ENCODE data around the gene ZNF45. TPM values are rescaled to one million over a fixed set of nuclear protein-coding genes. Genes with fewer than 3 reads are reported as not detected.

The ZNF45 gene
- total and polyA plus RNA-seq, 2 of the 4 experiments (the other 2 are of a cell fraction), result 7.6 to 18.1 TPM

DNA sequence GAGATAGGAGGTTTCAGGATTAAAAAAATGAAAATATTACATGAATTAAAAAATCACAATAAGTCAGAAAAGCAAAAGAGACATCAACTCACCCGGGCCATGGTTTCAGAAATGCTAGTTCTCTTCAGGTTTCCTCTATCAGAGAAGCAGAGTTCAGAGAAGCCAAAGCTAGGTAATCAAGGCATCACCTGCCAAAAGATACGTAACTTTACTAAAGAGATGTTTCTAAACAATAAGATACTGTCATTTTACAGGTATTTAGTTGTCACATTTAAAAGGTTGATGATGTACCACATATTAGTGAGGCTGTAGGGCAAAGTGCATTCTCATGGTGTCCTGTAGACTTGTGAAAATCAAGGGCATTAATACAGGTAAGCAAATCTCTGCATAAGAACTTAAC is 51.2 kb downstream of the ZNF45 start, which contains the start of gene ZNF404:
Gene ZNF404, minus strand, starts transcription at position 101 of the 400 bp plus-strand sequence.
- Histone ChIP-seq H3K36me3 (ENCODE audit: control insufficient read depth, insufficient read depth, low read length) (peaks cover 1% of the 10 kb centered on the region; the same call in 1 of the 2 replicates), H2AK9ac (replicated peaks; ENCODE audit: low read depth, low read length, poor library complexity) (no peak within 1 kb of the TSS), H3K27me3 (ENCODE audit: control insufficient read depth, insufficient read depth, low read length) (no peaks in the 10 kb centered on the region), H2BK5ac (ENCODE audit: low read depth, low read length, poor library complexity, severe bottlenecking) (no peak within 1 kb of the TSS), H4K8ac (ENCODE audit: low read depth in 2 of 2, low read length in 2 of 2) (no peak within 1 kb of the TSS), H4K91ac (ENCODE audit: insufficient read depth, low read depth, low read length) (no peak within 1 kb of the TSS), H2AK5ac (ENCODE audit: low read depth, low read length) (no peak within 1 kb of the TSS), H3K4ac (ENCODE audit: low read depth, low read length) (no peak within 1 kb of the TSS), H3K79me1 (ENCODE audit: low read depth in 1 of 2, low read length in 2 of 2) (no peaks in the 10 kb centered on the region), H3K23ac (ENCODE audit: low read depth, low read length) (no peak within 1 kb of the TSS), H3K9me1 (ENCODE audit: insufficient read depth, low read length) (no peaks in the 10 kb centered on the region), H3K9ac (ENCODE audit: low read depth, low read length) (no peak within 1 kb of the TSS), H3K4me3 (ENCODE audit: insufficient read depth, low read depth, low read length) (no peak within 1 kb of the TSS), H4K20me1 (ENCODE audit: insufficient read depth, low read length) (no peaks in the 10 kb centered on the region), H3K27ac (ENCODE audit: insufficient read depth, low read length) (no peak within 1 kb of the TSS), H3K9me3 (ENCODE audit: control insufficient read depth, insufficient read depth, low read length) (peaks cover 34% of the 10 kb centered on the region), H3K56ac (ENCODE audit: extremely low read depth, insufficient read depth, low read length) (no peak within 1 kb of the TSS), H4K5ac (ENCODE audit: low read depth, low read length) (no peak within 1 kb of the TSS), H2AFZ (replicated peaks; ENCODE audit: low read length, poor library complexity) (no peak within 1 kb of the TSS), H3K4me1 (ENCODE audit: control insufficient read depth, insufficient read depth, low read length) (no peaks in the 10 kb centered on the region), H3K18ac (ENCODE audit: low read depth, low read length) (no peak within 1 kb of the TSS), H2BK120ac (ENCODE audit: low read depth, low read length) (no peak within 1 kb of the TSS), H3K14ac (replicated peaks; ENCODE audit: low read depth, low read length) (no peak within 1 kb of the TSS), H2BK15ac (ENCODE audit: low read depth, low read length) (no peak within 1 kb of the TSS), H2BK20ac (ENCODE audit: low read depth, low read length) (no peak within 1 kb of the TSS), H3K4me2 (ENCODE audit: low read depth, low read length) (no peak within 1 kb of the TSS)
- no CpG with 5 or more reads among the region's 2 CpGs for WGBS, 2 experiments (ENCODE audit: extremely low coverage in 2 of 2, insufficient read length in 1 of 2)
- no TSS peak for BruUV-seq (replicated peaks)
- in situ Hi-C loops (cut with MboI; ENCODE audit: low sequenced_read_pairs), result no loop called here
- CTCF ChIA-PET, result no interaction called here
- intact Hi-C loops (cut with micrococcal nuclease), result no loop called here
- ATAC-seq (ENCODE audit: low read depth) (no peak), DNase-seq (no peak)
- TF ChIP-seq FOS (IDR thresholded peaks at IDR 0.05; ENCODE audit: low read depth, low read length) (no peak), BHLHE40 (IDR thresholded peaks at IDR 0.05; ENCODE audit: low read depth, low read length) (no peak)
- dilution Hi-C loops (cut with HindIII; ENCODE audit: low sequenced_read_pairs, unreplicated experiment), result no loop called here
- POLR2A ChIA-PET (ENCODE audit: unreplicated experiment), result no interaction called here
